ENCODE data around the gene NR1H4.
"Not testable (repeated sequence)": the region's sequence is repeated elsewhere in the genome, so short reads cannot be mapped to it uniquely, and the experiment has no call there.

The NR1H4 gene

DNA sequence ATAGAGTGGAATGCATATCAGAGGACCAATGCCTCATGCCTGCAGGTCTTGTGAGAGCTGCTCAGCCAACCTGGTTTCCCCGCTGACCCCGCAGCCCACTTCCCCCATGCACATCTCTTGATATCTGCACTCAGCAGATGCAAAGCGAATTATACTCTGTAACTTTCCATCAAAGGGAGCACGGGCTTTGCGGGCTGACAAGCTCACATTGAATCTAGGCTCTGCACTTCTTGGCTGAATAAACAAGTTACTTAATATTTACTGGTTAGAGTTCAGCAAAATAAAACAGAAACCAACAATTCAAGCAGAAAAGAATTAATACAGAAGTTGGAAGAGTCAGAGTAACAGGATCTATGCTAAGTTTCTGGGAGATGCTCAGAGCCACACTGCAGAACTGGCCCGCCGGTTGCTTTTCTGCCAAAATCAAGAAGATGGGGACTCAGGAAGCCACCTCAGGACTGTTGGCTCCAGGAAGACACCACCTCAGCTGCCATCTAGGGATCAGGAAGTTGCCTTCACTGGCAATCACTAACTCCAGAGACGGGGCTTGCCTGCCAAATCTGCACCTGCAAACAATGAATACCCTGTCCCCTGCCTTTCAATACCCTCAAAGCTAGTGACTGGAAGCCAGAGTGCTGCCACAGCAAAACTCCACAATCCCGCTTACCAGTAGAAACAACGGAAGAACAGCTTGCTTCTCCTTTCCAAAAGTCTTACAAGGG lies 46.5 kb downstream of the NR1H4 start:
- no peak for DNase-seq

DNA sequence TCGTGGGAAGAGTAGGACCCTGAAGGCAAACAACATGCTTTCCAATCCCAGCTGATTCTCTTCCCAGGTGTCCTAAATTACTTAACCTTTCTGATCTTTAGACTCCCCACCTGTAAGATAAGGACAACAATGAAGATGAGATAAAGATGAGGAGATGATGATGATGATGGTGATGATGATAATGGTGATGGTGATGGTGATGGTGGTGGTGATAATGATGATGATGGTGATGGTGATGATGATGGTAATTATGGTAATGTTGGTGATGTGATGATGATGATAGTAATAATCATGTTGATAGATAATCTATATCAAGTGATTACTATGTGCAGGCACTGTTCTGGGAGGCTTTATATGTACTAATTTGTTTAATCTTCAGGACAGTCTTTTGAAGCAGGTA lies 48.3 kb downstream of the NR1H4 start:
- no peak for DNase-seq

DNA sequence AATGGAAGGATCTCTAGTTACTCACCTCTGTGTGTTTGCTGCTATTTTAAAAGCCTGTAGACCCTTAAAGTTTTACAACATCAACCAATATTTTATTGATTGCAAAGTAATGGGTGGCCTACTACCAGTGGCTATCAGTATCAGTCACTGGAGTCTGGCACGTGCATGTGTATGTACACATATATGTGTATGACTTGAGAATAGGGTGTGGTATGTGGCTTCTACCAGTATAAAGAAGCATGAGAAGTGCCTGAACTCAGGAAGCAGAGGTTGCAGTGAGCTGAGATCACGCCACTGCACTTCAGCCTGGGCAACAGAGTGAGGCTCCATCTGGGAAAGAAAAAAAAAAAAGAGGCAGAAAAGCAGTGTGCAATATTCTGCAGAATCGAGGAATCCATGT lies 54.4 kb downstream of the NR1H4 start:
- no peak for DNase-seq

DNA sequence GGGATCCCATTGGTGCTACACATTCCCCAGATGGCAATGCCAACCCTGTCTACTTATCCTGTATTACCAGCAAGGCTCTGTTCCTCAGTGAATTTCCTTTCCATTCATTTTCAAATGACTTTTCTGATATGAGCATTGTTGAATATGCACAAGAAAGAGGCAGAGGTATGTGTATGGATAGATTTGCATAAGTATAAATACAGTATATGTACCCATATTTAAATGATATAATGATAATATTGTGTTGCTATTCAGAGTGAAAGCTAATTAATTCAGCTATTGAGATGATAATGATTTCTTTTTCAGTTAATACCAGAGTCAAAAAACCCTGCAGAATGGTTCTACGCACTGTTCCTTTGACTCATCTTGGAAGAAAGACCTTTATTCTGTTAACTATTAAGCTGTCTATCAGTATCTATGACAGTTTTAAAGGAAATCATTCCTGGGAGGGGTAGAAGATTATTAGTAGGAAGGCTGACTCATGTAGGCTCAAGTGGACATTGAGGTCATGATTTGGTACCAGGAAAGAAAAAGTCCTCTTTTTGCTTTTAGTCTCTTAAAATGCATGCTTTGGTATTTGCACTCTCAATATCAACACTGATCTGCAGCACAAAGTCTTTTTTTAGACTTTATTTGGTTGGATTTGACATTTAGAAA lies 54.9 kb downstream of the NR1H4 start:
- DNase-seq: no peak

DNA sequence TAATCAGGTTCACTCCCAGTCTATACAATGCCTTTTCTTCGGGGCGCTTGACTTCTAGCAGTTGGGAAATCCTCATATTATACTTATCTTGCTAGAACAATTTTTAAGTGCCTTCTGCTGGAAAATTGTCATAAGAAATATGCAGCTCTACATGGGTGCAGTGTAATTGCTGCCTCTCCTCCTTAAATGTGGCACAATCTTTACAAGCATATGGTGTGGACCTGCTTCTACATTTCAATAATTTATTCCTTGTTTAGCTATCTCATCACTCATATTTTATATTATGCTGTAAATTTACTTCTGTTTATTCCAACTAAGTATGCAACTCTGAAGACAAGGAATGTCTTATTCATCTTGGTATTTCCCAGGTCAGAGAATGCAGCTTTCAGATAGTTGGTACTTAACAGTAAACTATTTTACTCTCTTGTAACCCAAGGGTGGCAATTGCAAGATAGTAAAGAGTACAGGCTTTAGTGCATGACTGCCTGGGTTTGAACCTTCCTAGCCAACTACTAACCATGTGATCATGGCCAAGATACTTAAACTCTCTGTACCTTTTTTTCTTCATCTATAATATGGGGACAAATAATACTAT lies 56.2 kb downstream of the NR1H4 start:
- DNase-seq: no peak

DNA sequence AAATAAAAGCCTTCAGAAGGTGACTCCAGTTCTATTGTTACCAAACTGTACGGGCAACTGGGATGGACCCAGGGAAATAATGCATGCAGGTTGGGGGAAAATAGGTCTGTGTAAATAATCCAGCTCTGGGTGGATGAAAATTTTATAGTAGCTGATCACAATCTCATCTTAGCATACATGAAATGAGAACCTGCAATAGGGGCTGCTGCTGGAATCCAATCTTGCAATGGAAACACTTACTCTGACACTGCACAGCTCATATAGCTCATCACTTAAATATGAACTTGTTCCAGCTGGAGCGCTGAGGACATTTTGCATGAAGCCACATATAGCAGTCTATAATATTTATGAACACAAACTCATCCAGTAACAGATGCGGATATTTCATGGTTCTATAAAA lies 59.7 kb downstream of the NR1H4 start:
- DNase-seq: no peak

DNA sequence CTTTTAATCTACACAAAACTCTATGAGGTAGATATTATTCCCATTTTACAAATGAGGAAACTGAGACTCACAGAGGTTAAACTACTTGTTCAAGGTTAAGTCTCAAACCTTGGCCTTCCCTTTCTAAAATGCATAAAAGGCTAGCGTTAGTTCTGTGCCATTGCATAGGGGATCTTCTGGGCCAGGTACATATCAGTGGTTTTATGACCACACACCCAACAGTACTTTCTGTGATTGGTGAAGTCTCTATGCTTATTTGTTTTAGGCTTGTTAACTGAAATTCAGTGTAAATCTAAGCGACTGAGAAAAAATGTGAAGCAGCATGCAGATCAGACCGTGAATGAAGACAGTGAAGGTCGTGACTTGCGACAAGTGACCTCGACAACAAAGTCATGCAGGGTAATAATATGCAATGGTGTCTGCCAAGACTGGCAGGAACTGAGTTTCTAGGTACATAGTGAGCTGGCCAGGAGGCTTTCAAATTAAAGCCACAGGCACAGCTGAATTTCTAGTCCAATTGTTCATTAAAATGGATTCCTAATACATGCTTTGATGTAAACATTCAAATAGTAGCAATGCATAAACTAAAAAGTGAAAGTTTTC lies 61.1 kb downstream of the NR1H4 start:
- no peak for DNase-seq

DNA sequence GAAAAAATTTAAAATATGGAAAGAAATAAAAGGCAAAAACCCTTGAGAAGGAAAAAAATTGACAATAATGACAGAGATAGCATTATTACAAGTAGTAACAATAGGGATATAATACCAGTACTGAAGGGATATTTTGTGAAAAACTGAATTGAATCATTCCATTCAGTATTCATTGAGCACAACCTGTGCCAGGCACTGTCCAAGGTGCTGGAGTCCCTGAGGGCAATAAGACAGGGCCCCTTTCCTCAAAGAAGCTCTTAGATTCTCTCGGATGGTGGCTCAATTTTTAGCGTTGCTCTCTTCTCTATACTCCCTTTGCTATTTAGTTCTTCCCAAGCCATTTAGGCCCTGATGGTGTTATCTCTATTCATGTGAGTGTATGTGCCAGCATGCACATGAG lies 65.5 kb downstream of the NR1H4 start:
- peak; percentile 15 for DNase-seq

DNA sequence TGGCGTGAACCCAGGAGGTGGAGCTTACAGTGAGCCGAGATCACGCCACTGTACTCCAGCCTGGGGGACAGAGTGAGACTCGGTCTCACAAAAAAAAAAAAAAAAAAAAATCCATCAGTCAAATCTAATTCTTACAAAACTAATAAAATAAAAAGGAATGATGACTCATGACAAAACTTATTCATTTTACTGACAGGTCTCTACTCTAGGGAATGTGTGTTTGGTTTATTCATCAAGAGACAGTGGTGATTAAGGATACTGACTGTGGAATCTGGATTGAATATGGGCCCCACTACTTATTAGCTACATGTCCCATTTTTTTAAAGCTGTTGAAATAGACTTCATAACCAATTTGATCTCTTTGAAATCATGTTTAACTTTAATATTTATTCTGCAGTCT lies 70.5 kb downstream of the NR1H4 start:
- DNase-seq: no peak

DNA sequence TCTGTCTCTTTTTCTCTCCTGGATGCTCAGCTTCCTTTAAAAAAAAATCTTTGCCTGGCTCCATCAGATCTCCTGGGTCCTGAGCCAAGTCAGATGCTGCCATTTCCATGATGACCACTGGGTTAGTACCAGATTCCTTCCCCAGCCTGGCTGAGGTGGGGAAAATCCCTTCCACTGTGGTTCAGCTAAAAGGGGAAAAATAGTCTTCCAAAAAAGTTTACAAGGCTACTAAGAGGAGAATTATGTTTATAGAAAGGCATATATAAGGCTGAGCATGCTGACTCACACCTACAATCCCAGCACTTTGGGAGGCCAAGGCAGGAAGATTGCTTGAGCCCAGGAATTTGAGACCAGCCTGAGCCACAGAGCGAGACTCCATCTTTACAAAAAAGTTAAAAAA lies 71.4 kb downstream of the NR1H4 start:
- no peak for DNase-seq

DNA sequence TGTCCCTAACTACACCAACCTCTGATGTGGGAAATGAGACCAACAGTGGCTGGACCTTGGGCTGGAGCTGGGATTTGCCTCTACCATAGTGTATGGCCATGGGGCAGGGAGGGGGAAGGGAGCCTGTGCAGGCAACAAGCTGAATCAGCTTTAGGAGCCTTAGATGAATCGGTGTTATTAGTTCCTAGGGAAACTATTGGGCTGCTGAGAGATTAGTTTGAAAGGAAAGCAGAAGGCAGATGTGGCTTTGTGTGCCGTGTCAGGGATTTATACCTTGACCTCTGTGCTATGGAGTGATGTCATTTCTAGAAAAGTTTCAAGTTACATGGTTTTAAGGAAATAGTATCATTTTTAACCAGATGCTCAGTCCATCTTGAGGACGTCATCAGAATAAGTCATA lies 80.3 kb downstream of the NR1H4 start:
- DNase-seq: no peak

DNA sequence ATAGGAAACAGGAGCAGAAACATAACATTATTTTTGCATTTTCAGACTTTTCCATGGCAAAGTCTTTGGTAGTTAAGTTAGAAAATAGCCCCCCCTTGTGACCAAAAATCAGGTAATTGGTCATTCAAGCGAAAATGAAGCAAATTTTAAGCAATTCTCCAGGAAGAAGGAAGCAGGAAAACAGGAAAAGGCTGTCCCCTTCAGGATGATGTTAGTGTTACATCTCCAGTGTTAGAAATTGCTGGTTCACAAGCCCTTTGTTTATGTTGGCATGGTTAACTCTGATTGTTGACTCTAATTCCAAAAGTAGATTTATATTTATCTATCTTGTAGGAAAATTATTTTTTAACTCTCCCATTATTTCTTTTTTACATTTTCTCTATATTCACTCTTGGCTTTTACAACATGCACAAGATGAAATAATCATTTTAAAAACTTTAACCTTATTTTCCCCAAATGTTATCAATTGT lies 81.0 kb downstream of the NR1H4 start:
- DNase-seq: peak; percentile 78

DNA sequence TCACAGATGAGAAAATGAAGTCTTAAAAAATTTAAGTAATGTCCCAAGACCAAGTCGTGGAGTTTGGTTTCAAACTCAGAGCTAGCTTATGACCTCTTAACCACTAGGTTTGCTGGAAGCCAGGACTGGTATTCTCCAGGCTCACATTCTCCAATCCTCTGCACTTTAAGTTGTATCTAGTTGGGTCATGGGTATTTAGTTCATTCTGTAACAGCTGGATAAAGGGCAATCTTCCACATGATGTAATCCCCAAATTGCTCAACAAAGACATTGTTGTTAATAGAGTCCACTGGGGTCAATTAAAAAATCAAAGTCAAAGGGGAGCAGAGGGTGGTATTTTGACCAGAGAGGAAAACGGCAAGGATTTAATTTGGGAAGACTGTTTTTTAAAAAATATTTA lies 82.1 kb downstream of the NR1H4 start:
- no peak for DNase-seq

DNA sequence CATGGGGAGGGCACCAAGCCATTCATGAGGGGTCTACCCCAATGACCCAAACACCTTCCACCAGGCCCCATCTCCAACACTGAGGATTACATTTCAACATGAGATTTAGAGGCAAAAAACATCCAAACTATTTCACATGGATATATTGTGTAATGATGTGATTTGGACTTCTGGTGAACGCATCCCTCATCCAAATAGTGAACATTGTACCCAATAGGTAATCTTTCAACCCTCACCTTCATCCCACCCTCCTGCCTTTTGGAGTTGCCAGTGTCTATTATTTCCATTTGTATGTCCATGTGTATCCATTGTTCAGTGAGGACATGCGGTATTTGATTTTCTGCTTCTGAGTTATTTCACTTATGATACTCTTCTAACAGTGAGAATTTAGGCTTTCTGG lies 83.7 kb downstream of the NR1H4 start:
- DNase-seq: no peak

DNA sequence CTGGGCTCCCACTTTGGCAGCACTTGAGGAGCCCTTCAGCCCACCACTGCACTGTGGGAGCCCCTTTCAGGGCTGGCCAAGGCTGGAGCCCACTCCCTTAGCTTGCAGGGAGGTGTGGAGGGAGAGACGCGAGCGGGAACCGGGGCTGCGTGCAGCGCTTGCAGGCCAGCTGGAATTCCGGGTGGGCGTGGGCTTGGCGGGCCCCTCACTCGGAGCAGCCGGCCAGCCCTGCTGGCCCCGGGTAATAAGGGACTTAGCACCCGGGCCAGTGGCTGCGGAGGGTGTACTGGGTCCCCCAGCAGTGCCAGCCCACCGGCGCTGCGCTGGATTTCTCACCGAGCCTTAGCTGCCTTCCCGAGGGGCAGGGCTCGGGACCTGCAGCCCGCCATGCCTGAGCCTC lies 85.6 kb downstream of the NR1H4 start:
- DNase-seq: not testable (repeated sequence)

DNA sequence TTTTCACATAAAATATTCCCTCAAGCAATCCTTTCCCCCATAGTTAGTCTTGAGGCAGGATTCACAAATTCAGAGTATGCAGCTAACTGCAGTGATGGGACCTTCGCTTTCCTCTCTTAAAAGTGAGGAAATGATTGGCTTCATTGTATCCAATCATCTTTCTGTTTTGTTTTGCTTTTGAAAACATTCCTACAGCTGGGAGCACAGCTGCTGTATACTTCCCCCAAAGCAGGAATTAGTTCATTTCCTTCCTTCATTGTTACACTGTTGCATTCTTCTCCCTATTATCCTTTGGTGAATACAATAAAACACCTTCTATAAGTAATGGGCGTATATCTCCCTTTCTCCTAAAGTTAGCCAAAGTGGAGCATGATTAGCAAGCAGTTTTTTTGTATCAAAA lies 90.4 kb downstream of the NR1H4 start:
- DNase-seq: no peak

DNA sequence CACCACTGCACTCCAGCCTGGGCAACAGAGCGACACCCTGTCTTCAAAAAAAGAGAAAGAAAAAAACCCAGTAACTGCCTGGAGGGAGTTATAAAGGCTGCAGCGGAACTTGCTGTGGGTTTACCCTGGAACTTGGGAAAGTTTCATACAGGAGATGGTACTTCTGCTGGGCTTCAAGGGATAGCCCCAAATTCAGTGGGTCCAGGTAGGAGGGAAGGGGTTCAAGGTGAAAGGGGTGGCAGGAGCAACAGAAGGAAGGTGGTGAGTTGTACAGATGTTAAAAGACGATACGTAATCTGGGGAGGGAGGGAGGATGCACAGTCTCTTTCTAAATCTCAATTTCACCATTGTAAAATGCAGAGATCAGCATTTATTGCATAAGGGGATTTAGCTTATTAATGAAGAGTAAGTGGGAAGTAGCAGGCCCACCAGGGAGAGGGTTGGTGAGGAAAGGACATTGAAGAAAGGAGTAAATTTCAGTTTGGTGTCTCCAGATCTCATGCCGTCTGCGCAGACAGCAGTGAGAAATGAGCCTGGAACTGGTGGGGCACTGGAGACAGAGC lies 91.3 kb downstream of the NR1H4 start:
- no peak for DNase-seq

DNA sequence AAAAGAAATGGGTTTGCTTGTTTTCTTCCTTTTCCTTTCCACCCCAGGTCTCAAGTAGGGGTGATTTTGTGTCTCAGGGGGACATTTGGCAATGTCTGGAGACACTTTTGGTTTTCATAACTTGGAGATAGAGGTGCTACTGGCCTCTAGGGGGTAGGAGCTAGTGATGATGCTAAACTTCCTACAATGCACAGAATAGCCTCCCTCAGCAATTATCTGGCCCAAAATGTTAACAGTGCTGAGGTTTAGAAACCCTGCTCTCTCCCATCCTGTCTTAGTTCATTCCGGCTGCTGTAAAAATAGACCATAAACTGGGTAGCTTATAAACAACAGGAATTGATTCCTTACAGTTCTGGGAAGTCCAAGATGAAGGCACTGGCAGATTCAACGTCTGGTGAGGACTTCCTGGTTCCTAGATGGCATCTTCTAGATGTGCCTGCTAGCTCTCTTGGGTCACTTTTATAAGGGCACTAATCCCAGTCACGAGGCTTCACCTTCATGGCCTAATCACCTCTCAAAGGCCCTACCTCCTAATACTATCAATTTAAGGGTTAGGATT lies 92.4 kb downstream of the NR1H4 start:
- no peak for DNase-seq

DNA sequence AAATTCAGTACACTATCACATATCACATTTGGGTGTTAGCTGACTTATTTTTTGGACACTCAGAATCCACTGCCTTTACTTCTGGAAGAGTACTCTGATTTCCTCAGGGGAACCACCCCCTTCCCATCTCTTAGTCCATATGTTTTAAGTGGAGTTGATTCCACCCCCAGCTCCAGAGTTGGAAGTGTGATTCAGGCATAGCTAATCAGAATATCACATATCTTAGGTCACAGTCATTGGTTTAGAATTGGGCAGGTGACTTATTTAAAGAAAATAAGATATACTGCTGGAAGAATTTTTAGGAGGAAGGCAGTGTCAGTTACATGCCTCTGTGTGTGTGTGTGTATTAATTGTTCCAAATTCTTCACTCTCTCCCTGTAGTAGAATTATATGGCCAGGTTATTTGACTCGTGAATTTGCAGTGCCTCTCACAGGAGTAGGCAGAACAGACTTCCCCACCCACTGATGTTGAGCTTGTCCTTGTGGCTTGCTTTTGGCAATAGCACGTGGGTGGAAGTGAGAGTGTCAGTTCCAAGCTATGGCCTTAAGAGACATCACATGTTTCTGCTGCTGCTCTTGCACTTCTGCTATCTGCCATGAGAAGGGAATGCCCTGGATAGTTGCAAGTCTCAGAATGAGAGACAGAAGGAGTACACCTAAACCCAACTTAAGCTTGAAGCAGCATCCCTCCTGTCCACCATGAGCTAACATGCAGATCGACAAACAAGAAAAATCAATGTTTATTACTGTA lies 93.4 kb downstream of the NR1H4 start:
- DNase-seq: peak; percentile 90

DNA sequence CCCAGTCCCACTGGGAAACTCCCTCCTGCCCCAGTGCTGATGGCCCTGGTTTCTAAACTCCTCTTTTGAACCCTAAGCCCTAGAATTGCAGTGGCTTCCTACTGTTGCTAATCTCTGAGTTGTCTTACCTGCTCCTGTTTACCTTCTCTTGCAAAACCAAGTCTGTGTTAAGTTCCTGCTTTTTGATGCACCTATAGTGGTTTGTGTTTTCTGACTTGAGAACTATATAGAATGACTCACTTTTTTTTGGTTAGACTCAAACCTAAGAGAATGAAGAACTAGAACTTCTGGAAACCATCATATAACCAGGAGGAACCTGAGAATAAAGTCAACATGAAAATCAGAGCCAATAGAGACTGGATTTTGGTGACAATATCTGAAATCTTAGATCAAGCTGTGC lies 94.3 kb downstream of the NR1H4 start:
- no peak for DNase-seq

DNA sequence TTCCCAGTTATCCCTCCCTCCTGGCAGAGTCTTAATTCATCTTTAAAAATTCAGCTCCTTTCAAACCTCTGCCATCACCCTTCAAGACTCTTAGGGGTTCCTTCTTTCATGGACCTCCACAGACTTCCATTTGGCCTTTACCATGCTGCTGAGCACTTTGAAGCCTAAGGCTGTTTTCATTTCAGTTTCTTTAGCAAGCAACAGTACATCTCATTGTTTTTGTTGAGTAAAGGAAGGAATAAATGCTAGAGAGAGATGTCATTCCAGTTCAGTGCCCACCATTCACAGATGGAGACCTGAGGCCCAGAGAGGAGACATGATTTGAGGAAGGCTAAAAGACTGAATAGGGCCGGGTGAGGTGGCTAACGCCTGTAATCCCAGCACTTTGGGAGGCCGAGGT lies 98.5 kb downstream of the NR1H4 start:
- no peak for DNase-seq

All from suppressor macrophage treated with lipopolysaccharide for 4 hours (primary cell).